H1 (cell line): Measurements from ENCODE around the gene MACROD2.

Experiments
- CTCF ChIP-seq, 3 experiments: IDR thresholded peaks; 1 replicate in 2 of 3; 2 replicates in 1 of 3; pipeline versions ENCODE4 v1.5.1 to v1.6.1; 2011; ENCODE audit warnings: low read length in 3 of 3, mild to moderate bottlenecking in 3 of 3, inconsistent platforms in 2 of 3, low read depth in 1 of 3, moderate library complexity in 1 of 3; ENCODE audit not compliant: insufficient read depth in 1 of 3; ENCODE audit errors: control extremely low read depth in 1 of 3
- E2F6 ChIP-seq: IDR thresholded peaks from 2 replicates; pipeline ENCODE4 v1.6.1; 2012; ENCODE audit warnings: inconsistent platforms
- FOSL1 ChIP-seq: IDR thresholded peaks from 2 replicates; pipeline ENCODE4 v1.6.1; 2011; ENCODE audit warnings: mild to moderate bottlenecking, low read depth, low read length, moderate library complexity; ENCODE audit not compliant: insufficient read depth
- MAFK ChIP-seq: IDR thresholded peaks from 2 replicates; pipeline ENCODE4 v1.6.1; 2012; ENCODE audit warnings: low read depth, mild to moderate bottlenecking, improper control_type of control experiment, low read length
- POLR2AphosphoS5 ChIP-seq: IDR thresholded peaks from 2 replicates; pipeline ENCODE4 v1.6.1; 2011; ENCODE audit warnings: low read depth, low read length
- RFX5 ChIP-seq: IDR thresholded peaks from 2 replicates; pipeline ENCODE4 v1.6.1; 2011; ENCODE audit warnings: low read depth, low read length, improper control_type of control experiment, borderline replicate concordance
- SIRT6 ChIP-seq: IDR thresholded peaks from one replicate; pipeline ENCODE4 v1.7.1; 2012; ENCODE audit warnings: low read length, inconsistent platforms
- YY1 ChIP-seq: IDR thresholded peaks from 2 replicates; pipeline ENCODE4 v1.6.1; 2011; ENCODE audit warnings: low read depth, mild to moderate bottlenecking, low read length
- ZNF274 ChIP-seq: IDR thresholded peaks from 2 replicates; pipeline ENCODE4 v1.7.0; 2012; ENCODE audit warnings: low read length, borderline replicate concordance; ENCODE audit errors: extremely low read depth

GRCh38 chr20:15158533-15158932 is 1163.2 kb downstream of the MACROD2 start:
- TF ChIP-seq POLR2AphosphoS5 (no peak), ZNF274 (no peak), E2F6 (no peak), MAFK (no peak), FOSL1 (no peak), YY1 (no peak), SIRT6 (no peak), CTCF (IDR thresholded peaks at IDR 0.05; ENCODE audit: control extremely low read depth in 1 of 3, insufficient read depth in 1 of 3, low read depth in 1 of 3, low read length in 3 of 3) (no peak), RFX5 (no peak)
